ENCODE results near the gene RRP15.
A peak's percentile ranks its signal among the peaks of the same experiment; 100 is the strongest.

The RRP15 gene

GRCh38 chr1:218351391-218352074, 66.4 kb downstream of the RRP15 start:
- peaks cover 5% of the 10 kb centered on the region for H3K36me3 ChIP-seq (ENCODE audit: insufficient read depth, low read length)
- H3K9me3 ChIP-seq (replicated peaks; ENCODE audit: low read length): no peaks in the 10 kb centered on the region
- peak overlapping the region; percentile 65 for H3K4me3 ChIP-seq (ENCODE audit: low read length)
- H3K9ac ChIP-seq (ENCODE audit: low read depth, low read length): peak overlapping the region; percentile 93
- no peaks in the 10 kb centered on the region for H3K27me3 ChIP-seq (ENCODE audit: control insufficient read depth, insufficient read depth, low read length)
- peak overlapping the region; percentile 88 for H3K4me2 ChIP-seq (ENCODE audit: low read length)
- peaks cover 33% of the 10 kb centered on the region for H3K4me1 ChIP-seq (ENCODE audit: control insufficient read depth, insufficient read depth, low read length)

GRCh38 chr1:218352075-218352438, 67.0 kb downstream of the RRP15 start:
- H3K4me1 ChIP-seq (ENCODE audit: control insufficient read depth, insufficient read depth, low read length): peaks cover 33% of the 10 kb centered on the region
- peak overlapping the region; percentile 88 for H3K4me2 ChIP-seq (ENCODE audit: low read length)
- H3K36me3 ChIP-seq (ENCODE audit: insufficient read depth, low read length): peaks cover 5% of the 10 kb centered on the region
- no peaks in the 10 kb centered on the region for H3K27me3 ChIP-seq (ENCODE audit: control insufficient read depth, insufficient read depth, low read length)
- H3K9ac ChIP-seq (ENCODE audit: low read depth, low read length): no peak overlapping the region
- no peaks in the 10 kb centered on the region for H3K9me3 ChIP-seq (replicated peaks; ENCODE audit: low read length)
- no peak overlapping the region for H3K4me3 ChIP-seq (ENCODE audit: low read length)

GRCh38 chr1:218353656-218354055, 68.6 kb downstream of the RRP15 start:
- peaks cover 31% of the 10 kb centered on the region for H3K4me1 ChIP-seq (ENCODE audit: control insufficient read depth, insufficient read depth, low read length)
- H3K36me3 ChIP-seq (ENCODE audit: insufficient read depth, low read length): peaks cover 9% of the 10 kb centered on the region
- H3K4me2 ChIP-seq (ENCODE audit: low read length): no peak overlapping the region
- no peaks in the 10 kb centered on the region for H3K27me3 ChIP-seq (ENCODE audit: control insufficient read depth, insufficient read depth, low read length)
- H3K9me3 ChIP-seq (replicated peaks; ENCODE audit: low read length): no peaks in the 10 kb centered on the region
- H3K9ac ChIP-seq (ENCODE audit: low read depth, low read length): no peak overlapping the region
- no peak overlapping the region for H3K4me3 ChIP-seq (ENCODE audit: low read length)

- H3K4me3 ChIP-seq (ENCODE audit: low read length): no peak overlapping the region
- H3K4me1 ChIP-seq (ENCODE audit: control insufficient read depth, insufficient read depth, low read length): peaks cover 15% of the 10 kb centered on the region
- no peaks in the 10 kb centered on the region for H3K27me3 ChIP-seq (ENCODE audit: control insufficient read depth, insufficient read depth, low read length)
- no peaks in the 10 kb centered on the region for H3K9me3 ChIP-seq (replicated peaks; ENCODE audit: low read length)
- H3K36me3 ChIP-seq (ENCODE audit: insufficient read depth, low read length): peaks cover 9% of the 10 kb centered on the region
- no peak overlapping the region for H3K9ac ChIP-seq (ENCODE audit: low read depth, low read length)
- H3K4me2 ChIP-seq (ENCODE audit: low read length): no peak overlapping the region
Measured at GRCh38 chr1:218355278-218355677, 70.2 kb downstream of the RRP15 start.

- Histone ChIP-seq H3K4me1 (ENCODE audit: control insufficient read depth, insufficient read depth, low read length) (peaks cover 7% of the 10 kb centered on the region), H3K9me3 (replicated peaks; ENCODE audit: low read length) (no peaks in the 10 kb centered on the region), H3K9ac (ENCODE audit: low read depth, low read length) (no peak overlapping the region), H3K4me3 (ENCODE audit: low read length) (no peak overlapping the region), H3K4me2 (ENCODE audit: low read length) (no peak overlapping the region), H3K36me3 (ENCODE audit: insufficient read depth, low read length) (peaks cover 13% of the 10 kb centered on the region), H3K27me3 (ENCODE audit: control insufficient read depth, insufficient read depth, low read length) (no peaks in the 10 kb centered on the region)
Measured at GRCh38 chr1:218357211-218357892, 72.3 kb downstream of the RRP15 start.

GRCh38 chr1:218357893-218358232, 72.8 kb downstream of the RRP15 start:
- Histone ChIP-seq H3K36me3 (ENCODE audit: insufficient read depth, low read length) (peaks cover 13% of the 10 kb centered on the region), H3K4me3 (ENCODE audit: low read length) (no peak overlapping the region), H3K9ac (ENCODE audit: low read depth, low read length) (no peak overlapping the region), H3K9me3 (replicated peaks; ENCODE audit: low read length) (no peaks in the 10 kb centered on the region), H3K4me1 (ENCODE audit: control insufficient read depth, insufficient read depth, low read length) (peaks cover 7% of the 10 kb centered on the region), H3K4me2 (ENCODE audit: low read length) (no peak overlapping the region), H3K27me3 (ENCODE audit: control insufficient read depth, insufficient read depth, low read length) (no peaks in the 10 kb centered on the region)

GRCh38 chr1:218361298-218362065, 76.4 kb downstream of the RRP15 start:
- Histone ChIP-seq H3K4me2 (ENCODE audit: low read length) (no peak overlapping the region), H3K4me3 (ENCODE audit: low read length) (no peak overlapping the region), H3K9ac (ENCODE audit: low read depth, low read length) (no peak overlapping the region), H3K27me3 (ENCODE audit: control insufficient read depth, insufficient read depth, low read length) (no peaks in the 10 kb centered on the region), H3K36me3 (ENCODE audit: insufficient read depth, low read length) (peaks cover 9% of the 10 kb centered on the region), H3K4me1 (ENCODE audit: control insufficient read depth, insufficient read depth, low read length) (peaks cover 29% of the 10 kb centered on the region), H3K9me3 (replicated peaks; ENCODE audit: low read length) (no peaks in the 10 kb centered on the region)

GRCh38 chr1:218362418-218363076, 77.5 kb downstream of the RRP15 start:
- H3K4me1 ChIP-seq (ENCODE audit: control insufficient read depth, insufficient read depth, low read length): peaks cover 29% of the 10 kb centered on the region
- no peaks in the 10 kb centered on the region for H3K27me3 ChIP-seq (ENCODE audit: control insufficient read depth, insufficient read depth, low read length)
- no peak overlapping the region for H3K4me2 ChIP-seq (ENCODE audit: low read length)
- H3K36me3 ChIP-seq (ENCODE audit: insufficient read depth, low read length): peaks cover 5% of the 10 kb centered on the region
- no peak overlapping the region for H3K9ac ChIP-seq (ENCODE audit: low read depth, low read length)
- H3K9me3 ChIP-seq (replicated peaks; ENCODE audit: low read length): no peaks in the 10 kb centered on the region
- H3K4me3 ChIP-seq (ENCODE audit: low read length): no peak overlapping the region

GRCh38 chr1:218363141-218363540, 78.0 kb downstream of the RRP15 start:
- no peaks in the 10 kb centered on the region for H3K9me3 ChIP-seq (replicated peaks; ENCODE audit: low read length)
- no peaks in the 10 kb centered on the region for H3K27me3 ChIP-seq (ENCODE audit: control insufficient read depth, insufficient read depth, low read length)

GRCh38 chr1:218364028-218364710, 79.1 kb downstream of the RRP15 start:
- no peaks in the 10 kb centered on the region for H3K9me3 ChIP-seq (replicated peaks; ENCODE audit: low read length)
- peaks cover 29% of the 10 kb centered on the region for H3K4me1 ChIP-seq (ENCODE audit: control insufficient read depth, insufficient read depth, low read length)
- no peak overlapping the region for H3K4me2 ChIP-seq (ENCODE audit: low read length)
- no peaks in the 10 kb centered on the region for H3K27me3 ChIP-seq (ENCODE audit: control insufficient read depth, insufficient read depth, low read length)
- no peak overlapping the region for H3K4me3 ChIP-seq (ENCODE audit: low read length)
- peak overlapping the region; percentile 28 for H3K9ac ChIP-seq (ENCODE audit: low read depth, low read length)
- H3K36me3 ChIP-seq (ENCODE audit: insufficient read depth, low read length): peaks cover 11% of the 10 kb centered on the region

More at GRCh38 chr1:218363141-218363540, 78.0 kb downstream of the RRP15 start:
- peaks cover 29% of the 10 kb centered on the region for H3K4me1 ChIP-seq (ENCODE audit: control insufficient read depth, insufficient read depth, low read length)
- H3K4me2 ChIP-seq (ENCODE audit: low read length): no peak overlapping the region
- H3K9ac ChIP-seq (ENCODE audit: low read depth, low read length): no peak overlapping the region
- H3K4me3 ChIP-seq (ENCODE audit: low read length): no peak overlapping the region
- peaks cover 5% of the 10 kb centered on the region for H3K36me3 ChIP-seq (ENCODE audit: insufficient read depth, low read length)

Measured in skeletal muscle satellite cell (primary cell).